ENCODE measurements around the gene ZNF780A.

- no peak for TF ChIP-seq CTCF (conservative IDR thresholded peaks at IDR 0.05; ENCODE audit: low read length)
- TF ChIP-seq EZH2phosphoT487 (IDR thresholded peaks at IDR 0.05; ENCODE audit: borderline replicate concordance, low read depth, low read length) = no peak
These were observed 46.1 kb upstream of the ZNF780A start for GRCh38 chr19:40136818-40137217.
